Uterus (tissue), 2 donors: ENCODE data around the gene CASP4.

Experiments
- CTCF ChIP-seq, 4 experiments: fragments of 200-600 bp in 2 of 4; fragments of 450-650 bp in 2 of 4; sonication (generic) in 2 of 4; IDR thresholded peaks; one replicate each; pipeline ENCODE4 v1.5.1; 2016 to 2019; ENCODE audit warnings: antibody characterized with exemption in 4 of 4, mild to moderate bottlenecking in 2 of 4, moderate library complexity in 1 of 4
- POLR2A ChIP-seq, 2 donors: fragments of 450-650 bp; IDR thresholded peaks; one replicate each; pipeline ENCODE4 v1.6.1; 2016; ENCODE audit warnings: antibody characterized with exemption in 2 of 2, mild to moderate bottlenecking in 1 of 2, moderate library complexity in 1 of 2

DNA sequence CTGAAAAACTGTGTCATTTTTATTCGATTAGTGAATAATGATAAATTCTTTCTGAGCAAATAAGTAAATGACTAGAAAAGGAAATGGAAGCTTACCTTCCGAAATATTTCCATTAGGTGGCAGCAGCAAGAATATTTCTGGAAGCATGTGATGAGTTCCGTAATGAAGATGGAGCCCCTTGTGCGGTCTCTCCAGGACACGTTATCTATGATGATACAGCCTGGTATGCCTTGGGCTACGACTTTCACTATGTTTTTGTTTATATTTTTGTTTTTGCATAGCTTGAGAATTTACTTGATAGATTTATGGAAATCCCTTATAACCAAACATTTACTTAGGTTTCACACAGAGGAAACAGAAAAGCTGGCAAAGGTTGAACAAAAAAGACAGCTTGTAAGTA, 28.9 kb upstream of the CASP4 start:
- TF ChIP-seq CTCF (IDR thresholded peaks at IDR 0.05) (no peak), POLR2A (IDR thresholded peaks at IDR 0.05) (no peak)
